GM23338 (cell line): ENCODE results near the gene COL4A2. TPM values are rescaled to one million over a fixed set of nuclear protein-coding genes. Genes with fewer than 3 reads are reported as not detected.

Experiments used
- ATAC-seq: fragments of 200-7000 bp; cut with Tn5 transposase; 3 replicates; pipeline ENCODE4 v1.9.1; 2020
- DNase-seq: peaks from one replicate; pipeline ENCODE4 v3.0.0-alpha.2; 2015; ENCODE audit warnings: low spot score
- H2AFZ ChIP-seq: fragments of 200-600 bp; sonication (generic); 2 replicates; pipeline ENCODE4 v1.8.0; 2016; ENCODE audit warnings: antibody characterized with exemption, mild to moderate bottlenecking, moderate library complexity
- H3F3A ChIP-seq: fragments of 200-600 bp; sonication (generic); replicated peaks from 2 replicates; pipeline ENCODE4 v1.8.0; 2017; ENCODE audit warnings: antibody characterized with exemption, mixed run types, low read depth
- H3K27ac ChIP-seq: fragments of 200-600 bp; sonication (generic); 2 replicates; pipeline ENCODE4 v1.6.1; 2016; ENCODE audit warnings: low read depth
- H3K27me3 ChIP-seq: fragments of 200-600 bp; sonication (generic); 2 replicates; pipeline ENCODE4 v1.8.0; 2016; ENCODE audit warnings: mild to moderate bottlenecking, mixed run types, moderate library complexity; ENCODE audit not compliant: insufficient read depth
- H3K36me3 ChIP-seq: fragments of 200-600 bp; sonication (generic); 2 replicates; pipeline ENCODE4 v1.8.0; 2016; ENCODE audit warnings: mild to moderate bottlenecking; ENCODE audit not compliant: insufficient read depth
- H3K4me1 ChIP-seq: fragments of 200-600 bp; sonication (generic); 2 replicates; pipeline ENCODE4 v1.8.0; 2016; ENCODE audit warnings: mild to moderate bottlenecking, moderate library complexity; ENCODE audit not compliant: insufficient read depth
- H3K4me2 ChIP-seq: fragments of 200-600 bp; sonication (generic); 2 replicates; pipeline ENCODE4 v1.7.1; 2017; ENCODE audit warnings: mixed run types
- H3K4me3 ChIP-seq: fragments of 200-600 bp; sonication (generic); 2 replicates; pipeline ENCODE4 v1.6.1; 2016; ENCODE audit warnings: mixed run types
- H3K79me2 ChIP-seq: fragments of 200-600 bp; sonication (generic); replicated peaks from 2 replicates; pipeline ENCODE4 v1.8.0; 2017; ENCODE audit warnings: mild to moderate bottlenecking; ENCODE audit not compliant: insufficient read depth
- H3K9me2 ChIP-seq: fragments of 200-600 bp; sonication (generic); 2 replicates; pipeline ENCODE4 v1.8.0; 2017; ENCODE audit not compliant: insufficient read depth
- H4K20me1 ChIP-seq: fragments of 200-600 bp; sonication (generic); replicated peaks from 2 replicates; pipeline ENCODE4 v1.8.0; 2017; ENCODE audit warnings: mild to moderate bottlenecking; ENCODE audit not compliant: insufficient read depth
- H3K27ac Mint-ChIP-seq: 2 replicates; pipeline ENCODE4 v1.8.0; 2020; ENCODE audit warnings: inconsistent platforms, mild to moderate bottlenecking, moderate library complexity, mixed read lengths
- H3K27me3 Mint-ChIP-seq: 3 replicates; pipeline ENCODE4 v1.8.0; 2022; ENCODE audit warnings: low read depth, mild to moderate bottlenecking, moderate library complexity, mixed read lengths, inconsistent platforms; ENCODE audit not compliant: insufficient read depth, poor library complexity
- H3K36me3 Mint-ChIP-seq: 3 replicates; pipeline ENCODE4 v1.8.0; 2021; ENCODE audit warnings: low read depth, mild to moderate bottlenecking, inconsistent platforms, moderate library complexity, mixed read lengths
- H3K4me1 Mint-ChIP-seq: 3 replicates; pipeline ENCODE4 v1.8.0; 2020; ENCODE audit warnings: mild to moderate bottlenecking, inconsistent platforms, mixed read lengths
- H3K4me3 Mint-ChIP-seq: 3 replicates; pipeline ENCODE4 v1.8.0; 2021; ENCODE audit warnings: moderate library complexity, mild to moderate bottlenecking, inconsistent platforms, mixed read lengths
- H3K9me3 Mint-ChIP-seq: 3 replicates; pipeline ENCODE4 v1.8.0; 2020; ENCODE audit warnings: moderate library complexity, mild to moderate bottlenecking, inconsistent platforms, mixed read lengths
- CREB1 ChIP-seq: fragments of 250-450 bp; sonication (Bioruptor Pico); IDR thresholded peaks from 2 replicates; pipeline ENCODE4 v1.5.0; 2020; ENCODE audit warnings: low read depth, mild to moderate bottlenecking, moderate library complexity
- CTCF ChIP-seq, 2 experiments: fragments of 200-600 bp in 1 of 2; sonication (generic) in 1 of 2; conservative IDR thresholded peaks; 2 replicates each; pipeline versions ENCODE4 v1.5.1 to v1.6.1; 2016 to 2017; ENCODE audit warnings: antibody characterized with exemption in 2 of 2, low read depth in 2 of 2, mild to moderate bottlenecking in 2 of 2, moderate library complexity in 1 of 2
- EZH2 ChIP-seq: fragments of 200-600 bp; sonication (generic); IDR thresholded peaks from one replicate; pipeline ENCODE4 v1.8.0; 2017; ENCODE audit warnings: antibody characterized with exemption, mild to moderate bottlenecking, low read depth; ENCODE audit not compliant: unreplicated experiment
- JUNB ChIP-seq: IDR thresholded peaks from one replicate; pipeline ENCODE4 v1.6.1; 2016; ENCODE audit warnings: antibody characterized with exemption; ENCODE audit not compliant: unreplicated experiment
- POLR2AphosphoS5 ChIP-seq: IDR thresholded peaks from 2 replicates; pipeline ENCODE4 v1.6.1; 2016; ENCODE audit warnings: antibody characterized with exemption, low read depth
- REST ChIP-seq: IDR thresholded peaks from one replicate; pipeline ENCODE4 v1.6.1; 2018; ENCODE audit warnings: antibody characterized with exemption; ENCODE audit not compliant: unreplicated experiment
- STAT1 ChIP-seq: IDR thresholded peaks from one replicate; pipeline ENCODE4 v1.6.1; 2016; ENCODE audit warnings: antibody characterized with exemption; ENCODE audit not compliant: unreplicated experiment
- ZNF114 ChIP-seq: fragments of 250-450 bp; sonication (Bioruptor Pico); IDR thresholded peaks from 2 replicates; pipeline ENCODE4 v1.5.0; 2020; ENCODE audit warnings: mild to moderate bottlenecking, moderate library complexity
- ZNF331 ChIP-seq: fragments of 250-450 bp; sonication (Bioruptor Pico); IDR thresholded peaks from 2 replicates; pipeline ENCODE4 v1.5.0; 2020; ENCODE audit warnings: low read depth, mild to moderate bottlenecking, moderate library complexity
- ZNF462 ChIP-seq: fragments of 250-450 bp; sonication (Bioruptor Pico); IDR thresholded peaks from 2 replicates; pipeline ENCODE4 v1.5.0; 2020; ENCODE audit warnings: mild to moderate bottlenecking, moderate library complexity
- polyA plus RNA-seq: library from polyadenylated mRNA; unstranded; fragments of >200 nt; fragmentation: Nextera tagmentation; extraction: Ambion mirVana; gene quantifications from 2 replicates; pipeline ENCODE4 v1.2.1, GENCODE V29; 2016
- total RNA-seq: library from RNA; depleted of rRNA; stranded (reverse); fragments of >200 nt; shearing (Covaris generic); gene quantifications from 2 replicates; pipeline ENCODE4 v1.2.3, GENCODE V29; 2014

The COL4A2 gene
- total and polyA plus RNA-seq, 2 experiments from 2014 or later, result 37.4 to 131 TPM

GRCh38 chr13:110367620-110368019, 60.5 kb downstream of the COL4A2 start:
- no peak overlapping the region for H3K4me3 Mint-ChIP-seq

More at GRCh38 chr13:110367620-110368019, 60.5 kb downstream of the COL4A2 start:
- no peak overlapping the region for H3K4me2 ChIP-seq
- no peak for DNase-seq
- Mint-ChIP-seq H3K4me1 (peaks cover 12% of the 10 kb centered on the region), H3K36me3 (no peaks in the 10 kb centered on the region; the same call in 2 of the 3 replicates), H3K27me3 (peaks cover 4% of the 10 kb centered on the region), H3K9me3 (no peaks in the 10 kb centered on the region), H3K27ac (no peak overlapping the region)
- no peaks in the 10 kb centered on the region for H3K4me1 ChIP-seq
- H2AFZ ChIP-seq, result no peak overlapping the region
- TF ChIP-seq POLR2AphosphoS5 (no peak), REST (no peak), ZNF114 (no peak), STAT1 (no peak), ZNF462 (CRISPR knock-in tag) (no peak), CREB1 (no peak), EZH2 (no peak), CTCF (conservative IDR thresholded peaks at IDR 0.05; ENCODE audit: low read depth in 2 of 2) (no peak), ZNF331 (CRISPR knock-in tag) (no peak), JUNB (no peak)
- no peak overlapping the region for H3K27ac ChIP-seq
- H3F3A ChIP-seq, result no peaks in the 10 kb centered on the region
- no peaks in the 10 kb centered on the region for H3K36me3 ChIP-seq
- no peaks in the 10 kb centered on the region for H3K9me2 ChIP-seq
- no peaks in the 10 kb centered on the region for H3K27me3 ChIP-seq
- no peak for ATAC-seq
- H3K4me3 ChIP-seq, result no peak overlapping the region
- no peaks in the 10 kb centered on the region; the same call in 1 of the 2 replicates for H4K20me1 ChIP-seq
- no peaks in the 10 kb centered on the region; the same call in 1 of the 2 replicates for H3K79me2 ChIP-seq
